ENCODE data around the gene RFX1.

- TF ChIP-seq REST (IDR thresholded peaks at IDR 0.05; ENCODE audit: insufficient read depth in 1 of 2, low read depth in 2 of 2, low read length in 2 of 2) (no peak), TAF1 (IDR thresholded peaks at IDR 0.05; ENCODE audit: borderline replicate concordance, insufficient read depth, low read length) (no peak), POLR2AphosphoS5 (IDR thresholded peaks at IDR 0.05; ENCODE audit: low read depth, low read length) (no peak), SIN3A (IDR thresholded peaks at IDR 0.05; ENCODE audit: borderline replicate concordance, insufficient read depth, low read length) (no peak)
Measured at GRCh38 chr19:13981988-13982501, 24.1 kb downstream of the RFX1 start.

All from PFSK-1 (cell line).